ENCODE results near the gene TLX1.
"Not testable (repeated sequence)": the region's sequence is repeated elsewhere in the genome, so short reads cannot be mapped to it uniquely, and the experiment has no call there.

The TLX1 gene

GRCh38 chr10:101152316-101152715 is 21.2 kb downstream of the TLX1 start:
- H3K9ac ChIP-seq, result no peak overlapping the region
- H3K4me3 ChIP-seq (ENCODE audit: low read depth, low read length), result no peak overlapping the region
- no peaks in the 10 kb centered on the region for H3K4me1 ChIP-seq
- no peaks in the 10 kb centered on the region for H3K9me3 ChIP-seq (ENCODE audit: control insufficient read depth, low read length)
- H3K27ac ChIP-seq, result no peak overlapping the region
- H3K27me3 ChIP-seq (ENCODE audit: control insufficient read depth, insufficient read depth, low read length), result peaks cover 5% of the 10 kb centered on the region
- no peaks in the 10 kb centered on the region for H3K79me2 ChIP-seq
- no peaks in the 10 kb centered on the region for H3K36me3 ChIP-seq (ENCODE audit: control insufficient read depth, insufficient read depth, low read length)
- no peak overlapping the region for H3K4me2 ChIP-seq (ENCODE audit: low read length)
- no peak for TF ChIP-seq CTCF (IDR thresholded peaks at IDR 0.05)
- no peak overlapping the region for H2AFZ ChIP-seq

- not testable (repeated sequence) for H3K27ac ChIP-seq; H3K27me3 ChIP-seq (ENCODE audit: control insufficient read depth, insufficient read depth, low read length)
These were observed 23.4 kb downstream of the TLX1 start for GRCh38 chr10:101154506-101154905.

GRCh38 chr10:101155896-101156295 is 24.8 kb downstream of the TLX1 start:
- no peak overlapping the region for H3K27ac ChIP-seq
- H3K79me2 ChIP-seq, result no peaks in the 10 kb centered on the region
- peaks cover 5% of the 10 kb centered on the region for H3K27me3 ChIP-seq (ENCODE audit: control insufficient read depth, insufficient read depth, low read length)
- H3K36me3 ChIP-seq (ENCODE audit: control insufficient read depth, insufficient read depth, low read length), result no peaks in the 10 kb centered on the region
- H3K4me3 ChIP-seq (ENCODE audit: low read depth, low read length), result no peak overlapping the region
- no peak overlapping the region for H3K4me2 ChIP-seq (ENCODE audit: low read length)
- no peaks in the 10 kb centered on the region for H3K4me1 ChIP-seq
- no peaks in the 10 kb centered on the region for H3K9me3 ChIP-seq (ENCODE audit: control insufficient read depth, low read length)
- no peak overlapping the region for H3K9ac ChIP-seq
- TF ChIP-seq CTCF (IDR thresholded peaks at IDR 0.05), result no peak
- H2AFZ ChIP-seq, result no peak overlapping the region

More at GRCh38 chr10:101154506-101154905, 23.4 kb downstream of the TLX1 start:
- H3K9me3 ChIP-seq (ENCODE audit: control insufficient read depth, low read length); H3K4me2 ChIP-seq (ENCODE audit: low read length); H3K79me2 ChIP-seq; H3K36me3 ChIP-seq (ENCODE audit: control insufficient read depth, insufficient read depth, low read length); H3K9ac ChIP-seq; H3K4me1 ChIP-seq; H2AFZ ChIP-seq; H3K4me3 ChIP-seq (ENCODE audit: low read depth, low read length): not testable (repeated sequence)

GRCh38 chr10:101157756-101158458 is 26.8 kb downstream of the TLX1 start:
- Histone ChIP-seq H3K4me2 (ENCODE audit: low read length) (no peak overlapping the region), H3K4me3 (ENCODE audit: low read depth, low read length) (no peak overlapping the region), H3K9me3 (ENCODE audit: control insufficient read depth, low read length) (no peaks in the 10 kb centered on the region), H3K4me1 (peaks cover 9% of the 10 kb centered on the region), H2AFZ (no peak overlapping the region), H3K9ac (no peak overlapping the region), H3K36me3 (ENCODE audit: control insufficient read depth, insufficient read depth, low read length) (no peaks in the 10 kb centered on the region), H3K27ac (no peak overlapping the region), H3K27me3 (ENCODE audit: control insufficient read depth, insufficient read depth, low read length) (peaks cover 5% of the 10 kb centered on the region), H3K79me2 (no peaks in the 10 kb centered on the region)
- TF ChIP-seq CTCF (IDR thresholded peaks at IDR 0.05), result no peak

GRCh38 chr10:101158459-101159058 is 27.5 kb downstream of the TLX1 start:
- H3K79me2 ChIP-seq, result no peaks in the 10 kb centered on the region

More at GRCh38 chr10:101158459-101159058, 27.5 kb downstream of the TLX1 start:
- peaks cover 5% of the 10 kb centered on the region for H3K27me3 ChIP-seq (ENCODE audit: control insufficient read depth, insufficient read depth, low read length)
- no peak overlapping the region for H3K9ac ChIP-seq
- H3K36me3 ChIP-seq (ENCODE audit: control insufficient read depth, insufficient read depth, low read length), result no peaks in the 10 kb centered on the region
- H3K4me3 ChIP-seq (ENCODE audit: low read depth, low read length), result no peak overlapping the region
- no peak overlapping the region for H3K27ac ChIP-seq
- H3K4me2 ChIP-seq (ENCODE audit: low read length), result no peak overlapping the region
- no peak for TF ChIP-seq CTCF (IDR thresholded peaks at IDR 0.05)
- no peak overlapping the region for H2AFZ ChIP-seq
- H3K9me3 ChIP-seq (ENCODE audit: control insufficient read depth, low read length), result no peaks in the 10 kb centered on the region
- H3K4me1 ChIP-seq, result peaks cover 9% of the 10 kb centered on the region

Data from parathyroid adenoma (tissue), 2 donors.